ENCODE results near the gene HMGCS2. TPM values are rescaled to one million over a fixed set of nuclear protein-coding genes. Genes with fewer than 3 reads are reported as not detected.
A peak's percentile ranks its signal among the peaks of the same experiment; 100 is the strongest.

Gene HMGCS2
- total and polyA plus RNA-seq, 12 donors = 0.83 to 313 (median 11.2) TPM

DNA sequence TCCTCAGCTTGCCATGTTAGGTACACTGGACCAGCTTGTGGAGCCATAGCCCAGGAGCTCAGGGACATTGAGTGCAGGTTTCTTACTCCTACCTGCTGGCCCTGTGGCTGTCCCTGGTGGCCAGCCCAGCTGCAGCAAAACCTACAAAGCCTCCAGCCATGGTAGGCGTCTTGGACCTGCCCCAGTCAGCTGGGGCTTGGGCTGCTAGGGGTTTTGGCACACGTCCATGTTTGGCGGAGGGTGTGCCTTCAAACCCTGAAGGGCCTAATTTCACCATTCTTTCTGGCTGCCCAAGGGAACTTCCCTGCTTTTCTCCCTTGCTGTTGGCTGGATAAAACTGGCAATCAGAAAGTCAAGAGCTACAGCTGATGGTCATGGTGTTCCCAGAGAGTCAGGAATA is 25.4 kb downstream of the HMGCS2 start:
- peak in 1 of 2 donors; percentile 20 for DNase-seq
- peak overlapping the region in 2 of 10 donors; percentile 32 to 58 for H3K27ac ChIP-seq
- H3K27me3 ChIP-seq = no peaks in the 10 kb centered on the region
- TF ChIP-seq, protein P1, sequence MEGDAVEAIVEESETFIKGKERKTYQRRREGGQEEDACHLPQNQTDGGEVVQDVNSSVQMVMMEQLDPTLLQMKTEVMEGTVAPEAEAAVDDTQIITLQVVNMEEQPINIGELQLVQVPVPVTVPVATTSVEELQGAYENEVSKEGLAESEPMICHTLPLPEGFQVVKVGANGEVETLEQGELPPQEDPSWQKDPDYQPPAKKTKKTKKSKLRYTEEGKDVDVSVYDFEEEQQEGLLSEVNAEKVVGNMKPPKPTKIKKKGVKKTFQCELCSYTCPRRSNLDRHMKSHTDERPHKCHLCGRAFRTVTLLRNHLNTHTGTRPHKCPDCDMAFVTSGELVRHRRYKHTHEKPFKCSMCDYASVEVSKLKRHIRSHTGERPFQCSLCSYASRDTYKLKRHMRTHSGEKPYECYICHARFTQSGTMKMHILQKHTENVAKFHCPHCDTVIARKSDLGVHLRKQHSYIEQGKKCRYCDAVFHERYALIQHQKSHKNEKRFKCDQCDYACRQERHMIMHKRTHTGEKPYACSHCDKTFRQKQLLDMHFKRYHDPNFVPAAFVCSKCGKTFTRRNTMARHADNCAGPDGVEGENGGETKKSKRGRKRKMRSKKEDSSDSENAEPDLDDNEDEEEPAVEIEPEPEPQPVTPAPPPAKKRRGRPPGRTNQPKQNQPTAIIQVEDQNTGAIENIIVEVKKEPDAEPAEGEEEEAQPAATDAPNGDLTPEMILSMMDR (IDR thresholded peaks at IDR 0.05) = no peak
- no peaks in the 10 kb centered on the region for H3K9me3 ChIP-seq
- no peaks in the 10 kb centered on the region for H3K36me3 ChIP-seq
- WGBS, 2 donors = 53 to 63% methylated on average over 3 of the region's 3 CpGs
- H3K4me3 ChIP-seq = no peak overlapping the region
- ATAC-seq = peak in 3 of 8 donors; percentile 2 to 16 (median 4)
- H3K4me1 ChIP-seq = peaks cover 0 to 45% (median 9%) of the 10 kb centered on the region in 9 donors
- intact Hi-C loops (cut with DNase I) = loop anchor here in 2 of 10 donors (5.0 to 10.0 kb wide), 3 partner anchors 64 to 201 kb away; no protein-coding TSS in a partner anchor

DNA sequence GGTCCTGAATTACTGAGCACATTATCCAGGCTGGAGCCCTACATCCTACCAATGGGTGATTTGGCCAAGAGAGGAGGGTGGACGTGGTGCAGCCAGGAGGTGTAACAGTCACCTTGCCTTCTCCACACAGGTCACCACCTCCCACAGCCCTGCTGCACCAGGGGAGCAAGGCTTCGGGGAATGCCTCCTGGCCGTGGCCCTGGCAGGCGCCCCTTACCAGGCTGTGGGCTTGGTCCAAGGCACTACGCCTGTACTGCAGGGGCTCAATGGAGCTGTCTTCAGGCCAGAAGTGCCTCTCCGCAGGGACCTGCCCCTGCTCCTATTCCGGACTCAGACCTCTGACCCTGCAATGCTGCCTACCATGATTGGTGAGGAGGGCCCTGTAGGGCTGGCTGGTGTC is 26.0 kb downstream of the HMGCS2 start:
- TF ChIP-seq, protein P1 (IDR thresholded peaks at IDR 0.05) = no peak
- Histone ChIP-seq H3K36me3 (no peaks in the 10 kb centered on the region), H3K4me3 (no peak overlapping the region), H3K27ac (peak overlapping the region in 8 of 10 donors; percentile 1 to 76 (median 60)), H3K27me3 (no peaks in the 10 kb centered on the region), H3K9me3 (no peaks in the 10 kb centered on the region), H3K4me1 (peaks cover 0 to 45% (median 9%) of the 10 kb centered on the region in 9 donors)
- ATAC-seq (peak in 5 of 8 donors; percentile 1 to 23 (median 3)), DNase-seq (no peak)
- WGBS, 2 donors = 75 to 77% methylated on average over 7 of the region's 7 CpGs
- intact Hi-C loops (cut with DNase I) = loop anchor here in 2 of 10 donors (5.0 to 10.0 kb wide), 3 partner anchors 65 to 202 kb away; no protein-coding TSS in a partner anchor

DNA sequence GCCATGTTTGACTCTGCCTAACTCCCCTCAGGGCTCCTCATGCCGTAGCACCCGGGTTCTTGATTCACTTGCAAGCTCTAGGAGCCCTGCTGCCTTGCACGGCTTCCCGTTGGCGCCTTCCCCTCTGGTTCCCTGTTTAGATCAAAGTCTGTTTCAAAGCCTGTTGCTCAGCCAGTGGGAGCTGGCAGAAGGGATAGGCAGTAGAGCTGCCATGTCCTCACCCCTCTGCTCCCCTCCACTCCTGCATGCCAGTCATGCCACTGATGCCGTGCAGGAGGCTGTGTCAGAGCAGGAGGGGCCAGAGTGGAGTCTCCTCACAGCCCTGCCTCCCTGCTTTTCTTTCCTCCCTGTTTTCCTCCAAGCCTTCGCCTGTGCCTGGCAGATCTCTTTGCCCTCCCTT is 26.5 kb downstream of the HMGCS2 start:
- H3K27ac ChIP-seq = peak overlapping the region in 8 of 10 donors; percentile 22 to 76 (median 60)
- ATAC-seq = peak; percentile 46 to 84 (median 72)
- WGBS, 2 donors = 47 to 53% methylated on average over 7 of the region's 7 CpGs

DNA sequence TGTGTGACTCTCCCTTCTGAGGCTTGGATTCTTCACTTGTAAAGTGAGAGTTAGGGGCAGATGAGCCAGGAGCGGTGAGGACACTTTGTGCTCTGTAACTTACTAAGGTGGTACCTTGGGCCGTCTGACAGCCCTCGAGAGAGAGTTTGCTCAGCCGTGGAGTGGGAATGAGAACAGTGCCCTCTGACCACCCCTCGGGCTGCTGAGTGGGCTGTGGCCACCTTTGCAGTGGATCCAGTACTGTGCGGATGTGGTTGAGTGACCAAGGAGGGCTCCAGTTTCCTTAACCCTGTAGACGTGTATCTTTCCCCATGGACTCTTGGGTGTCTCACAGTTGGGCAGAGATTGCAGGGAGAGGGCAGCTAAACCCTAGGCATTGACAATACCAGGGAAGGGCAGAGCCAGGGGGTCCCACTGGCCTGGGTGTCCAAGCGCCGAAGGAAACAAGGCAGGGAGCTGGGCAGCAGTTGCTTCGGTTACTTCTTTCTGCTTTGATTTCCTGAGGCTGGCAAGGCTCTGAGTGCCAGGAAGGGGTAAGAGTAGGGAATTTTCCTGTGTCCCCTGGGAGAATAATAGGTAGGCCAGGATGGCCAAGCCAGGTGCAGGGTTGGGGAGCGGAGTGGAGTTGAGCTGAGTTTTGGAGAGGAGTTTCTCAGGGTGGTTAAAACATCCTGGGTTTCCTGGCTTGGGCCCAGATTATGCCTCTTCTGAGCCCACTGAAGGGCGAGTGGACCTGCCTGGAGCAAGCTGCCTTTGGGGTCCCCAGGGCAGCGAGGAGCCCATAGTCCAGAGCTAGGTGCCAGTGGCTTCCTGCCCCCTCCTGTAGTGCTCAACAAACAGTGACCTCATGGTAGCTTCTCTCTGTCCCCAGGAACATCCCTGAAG is 27.6 kb downstream of the HMGCS2 start:
- 88 to 93% methylated on average over 13 of the region's 13 CpGs for whole genome bisulfite sequencing, 2 donors
- H3K9me3 ChIP-seq = no peaks in the 10 kb centered on the region
- no peak for ATAC-seq
- intact Hi-C loops (cut with DNase I) = loop anchor here in 2 of 10 donors (5.0 to 10.0 kb wide), 3 partner anchors 66 to 204 kb away; no protein-coding TSS in a partner anchor
- TF ChIP-seq, protein P1 (IDR thresholded peaks at IDR 0.05) = no peak
- no peak overlapping the region for H3K4me3 ChIP-seq
- no peaks in the 10 kb centered on the region for H3K27me3 ChIP-seq
- H3K36me3 ChIP-seq = no peaks in the 10 kb centered on the region
- peak overlapping the region in 1 of 10 donors; percentile 58 for H3K27ac ChIP-seq
- no peak for DNase-seq
- peaks cover 0 to 50% (median 14%) of the 10 kb centered on the region in 9 donors for H3K4me1 ChIP-seq

More for the DNA sequence above, 26.5 kb downstream of the HMGCS2 start:
- Histone ChIP-seq H3K36me3 (no peaks in the 10 kb centered on the region), H3K4me3 (no peak overlapping the region), H3K27me3 (no peaks in the 10 kb centered on the region), H3K4me1 (peaks cover 0 to 45% (median 8%) of the 10 kb centered on the region in 9 donors), H3K9me3 (no peaks in the 10 kb centered on the region)
- TF ChIP-seq, protein P1 (IDR thresholded peaks at IDR 0.05) = no peak
- intact Hi-C loops (cut with DNase I) = loop anchor here in 2 of 10 donors (5.0 to 10.0 kb wide), 3 partner anchors 65 to 203 kb away; no protein-coding TSS in a partner anchor
- peak; percentile 34 to 39 for DNase-seq

Data from heart right ventricle (tissue), 16 donors.